GM12801 (cell line): ENCODE data around the gene STARD5.

Source experiments
- TF ChIP-seq, protein P1 (sequence below): IDR thresholded peaks from one replicate; pipeline ENCODE4 v1.5.1; 2011; ENCODE audit warnings: control low read depth; ENCODE audit not compliant: insufficient read length; ENCODE audit errors: extremely low read depth

The STARD5 gene

GRCh38 chr15:81335631-81336030, 11.7 kb upstream of the STARD5 start:
- TF ChIP-seq, protein P1, sequence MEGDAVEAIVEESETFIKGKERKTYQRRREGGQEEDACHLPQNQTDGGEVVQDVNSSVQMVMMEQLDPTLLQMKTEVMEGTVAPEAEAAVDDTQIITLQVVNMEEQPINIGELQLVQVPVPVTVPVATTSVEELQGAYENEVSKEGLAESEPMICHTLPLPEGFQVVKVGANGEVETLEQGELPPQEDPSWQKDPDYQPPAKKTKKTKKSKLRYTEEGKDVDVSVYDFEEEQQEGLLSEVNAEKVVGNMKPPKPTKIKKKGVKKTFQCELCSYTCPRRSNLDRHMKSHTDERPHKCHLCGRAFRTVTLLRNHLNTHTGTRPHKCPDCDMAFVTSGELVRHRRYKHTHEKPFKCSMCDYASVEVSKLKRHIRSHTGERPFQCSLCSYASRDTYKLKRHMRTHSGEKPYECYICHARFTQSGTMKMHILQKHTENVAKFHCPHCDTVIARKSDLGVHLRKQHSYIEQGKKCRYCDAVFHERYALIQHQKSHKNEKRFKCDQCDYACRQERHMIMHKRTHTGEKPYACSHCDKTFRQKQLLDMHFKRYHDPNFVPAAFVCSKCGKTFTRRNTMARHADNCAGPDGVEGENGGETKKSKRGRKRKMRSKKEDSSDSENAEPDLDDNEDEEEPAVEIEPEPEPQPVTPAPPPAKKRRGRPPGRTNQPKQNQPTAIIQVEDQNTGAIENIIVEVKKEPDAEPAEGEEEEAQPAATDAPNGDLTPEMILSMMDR, result no peak

DNA sequence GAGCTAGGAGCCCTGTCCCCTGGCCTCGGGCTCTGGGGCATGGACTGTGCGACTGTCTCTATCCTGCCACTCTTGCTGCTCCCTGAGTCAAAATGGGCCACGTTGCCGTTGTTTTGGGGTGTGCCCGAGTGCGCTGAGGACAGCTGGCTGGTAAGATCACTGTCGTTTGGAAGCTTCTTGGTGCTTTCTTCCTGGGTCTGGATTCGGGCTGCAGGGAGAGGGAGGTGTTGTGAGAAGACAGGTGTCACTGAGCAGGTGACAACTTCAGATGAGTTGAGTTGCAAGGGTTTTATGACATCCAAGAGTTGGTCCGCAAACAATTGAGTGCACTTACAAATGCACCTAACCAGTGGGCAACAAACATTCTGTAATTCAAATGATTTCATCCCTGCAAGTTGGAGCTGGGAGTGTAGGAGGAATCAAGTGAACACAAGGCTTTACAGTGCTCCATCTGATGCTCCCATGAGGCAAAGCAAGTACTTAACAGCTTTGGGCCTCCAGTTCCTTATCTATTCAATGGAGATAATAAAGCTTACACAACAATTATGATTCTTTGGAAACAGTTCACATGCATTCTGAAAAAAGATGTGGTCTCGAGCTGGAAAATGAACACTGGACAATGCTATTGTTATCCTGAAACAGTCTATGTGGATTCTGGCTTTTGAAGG, 11.0 kb upstream of the STARD5 start:
- TF ChIP-seq, protein P1, result no peak

DNA sequence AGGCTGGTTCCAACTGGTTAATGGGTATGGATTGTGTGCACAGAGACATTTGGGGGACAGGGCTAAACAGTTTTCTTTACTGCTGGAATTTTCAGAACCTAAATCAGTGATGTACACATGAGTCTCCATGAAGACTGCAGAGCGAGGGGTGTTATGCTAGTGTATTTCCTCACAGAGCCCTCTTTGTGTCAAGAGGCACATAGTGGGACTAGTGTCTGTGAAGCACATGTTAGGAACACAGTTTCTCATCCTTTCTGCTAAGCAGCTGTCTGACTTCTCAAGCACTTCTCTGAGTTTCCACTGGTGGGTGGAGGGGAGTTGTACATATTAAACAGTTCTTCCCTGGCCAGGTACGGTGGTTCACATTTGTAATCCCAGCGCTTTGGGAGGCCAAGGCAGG, 9.4 kb upstream of the STARD5 start:
- TF ChIP-seq, protein P1, result no peak

DNA sequence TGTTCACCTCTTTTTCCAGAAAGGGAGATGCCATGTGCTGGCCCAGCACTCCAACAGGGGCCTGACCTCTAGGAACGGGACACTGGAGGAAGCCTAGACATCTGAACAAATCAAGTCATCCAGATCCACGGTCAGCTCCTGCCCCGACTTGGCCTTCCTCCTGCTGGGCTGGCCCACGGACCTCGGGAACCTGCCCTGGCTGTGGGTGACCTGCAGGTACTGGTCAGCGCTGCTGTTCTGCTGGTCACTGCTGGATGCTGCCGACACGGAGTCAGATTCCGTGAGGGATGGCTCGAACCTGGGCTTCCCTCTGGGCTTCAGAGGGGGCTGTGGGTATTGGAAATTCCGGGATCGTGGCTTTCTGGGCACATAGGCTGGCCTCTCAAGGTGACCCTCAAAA, 8.4 kb upstream of the STARD5 start:
- TF ChIP-seq, protein P1, result no peak

DNA sequence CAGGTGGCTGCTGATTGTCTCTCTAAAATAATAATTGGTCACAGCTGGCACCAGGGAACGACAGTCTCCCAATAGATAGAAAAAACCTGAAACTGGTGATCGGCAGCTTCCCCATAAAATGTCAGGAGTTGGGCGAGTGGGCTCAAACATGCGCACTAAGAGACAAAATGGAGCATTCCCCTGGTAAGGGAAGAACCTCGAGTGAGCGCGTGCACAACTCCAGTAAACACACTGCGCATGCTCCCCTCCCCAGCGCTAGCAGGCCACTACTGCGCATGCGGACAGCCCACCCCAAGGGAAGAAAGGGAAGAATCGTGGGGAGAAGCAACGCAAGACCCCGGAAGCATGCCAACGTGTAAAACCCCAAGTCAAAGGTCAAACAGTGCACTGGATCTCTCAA, 7.7 kb upstream of the STARD5 start:
- TF ChIP-seq, protein P1, result no peak

DNA sequence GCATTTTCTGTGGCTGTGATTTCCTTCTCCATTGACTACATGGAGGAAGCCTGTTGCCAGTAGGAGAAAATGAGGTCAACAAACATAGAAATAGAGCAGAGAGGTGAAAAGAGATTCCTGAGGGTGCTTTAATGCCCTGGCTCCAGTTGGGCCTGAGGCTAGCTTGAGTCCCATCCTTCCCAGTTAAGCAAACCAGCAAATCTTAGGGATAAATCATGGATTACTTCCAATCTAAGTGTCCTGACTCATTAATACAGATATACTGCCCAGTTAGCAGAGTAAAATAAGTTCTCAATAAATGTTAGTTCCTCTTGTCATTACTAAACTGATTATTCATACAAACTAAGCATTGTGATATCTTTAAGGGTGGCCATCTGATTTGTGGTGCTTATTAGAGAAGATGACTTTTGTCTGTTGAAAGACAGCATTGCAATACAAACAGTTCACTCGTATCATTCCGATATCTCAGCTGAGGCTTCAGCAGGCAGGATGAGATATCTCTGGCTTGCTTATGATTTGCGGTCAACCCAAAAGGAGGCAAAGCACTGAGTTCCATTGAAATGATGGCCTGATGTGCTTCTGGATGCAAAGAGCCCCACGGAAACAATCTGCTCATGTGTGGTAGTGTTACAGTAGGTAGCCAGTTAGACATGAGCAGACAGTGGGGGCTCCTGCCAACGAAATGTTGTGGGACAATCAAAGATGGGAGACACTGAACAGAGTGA, 6.6 kb upstream of the STARD5 start:
- TF ChIP-seq, protein P1, result no peak

- TF ChIP-seq, protein P1, result no peak
These were observed 5.5 kb upstream of the STARD5 start for GRCh38 chr15:81329446-81329845.
